Measurements from ENCODE around the gene IMPACT.

GRCh38 chr18:24381126-24381525, 45.3 kb upstream of the IMPACT start:
- TF ChIP-seq CTCF (IDR thresholded peaks at IDR 0.05; ENCODE audit: control extremely low read depth in 1 of 3, insufficient read depth in 1 of 3, low read depth in 1 of 3, low read length in 3 of 3) (no peak), PHF8 (conservative IDR thresholded peaks at IDR 0.05; ENCODE audit: low read depth, low read length) (no peak), RXRA (IDR thresholded peaks at IDR 0.05; ENCODE audit: insufficient read depth, low read depth, low read length) (no peak), GABPA (IDR thresholded peaks at IDR 0.05; ENCODE audit: borderline replicate concordance, insufficient read depth, low read length) (no peak), ATF3 (IDR thresholded peaks at IDR 0.05; ENCODE audit: insufficient read depth, low read depth, low read length) (no peak), ZNF274 (IDR thresholded peaks at IDR 0.05; ENCODE audit: borderline replicate concordance, extremely low read depth, low read length) (no peak), TAF1 (IDR thresholded peaks at IDR 0.05; ENCODE audit: low read depth, low read length) (no peak), MAX (IDR thresholded peaks at IDR 0.05) (no peak), TBP (IDR thresholded peaks at IDR 0.05; ENCODE audit: low read depth, low read length) (no peak), CREB1 (IDR thresholded peaks at IDR 0.05) (no peak)

Measured in H1 (cell line).